HTR-8/SVneo (cell line): Measurements from ENCODE around the gene PRKCH.

Source experiments
- DNase-seq: peaks from one replicate; pipeline ENCODE4 v3.0.0; 2011; ENCODE audit warnings: low spot score, mixed read lengths; ENCODE audit not compliant: insufficient read length
- FAIRE-seq: peaks from 2 replicates; lab custom pipeline; 2011; peaks lifted over from hg19 to GRCh38; lab: Jason Lieb, UNC

The PRKCH gene

GRCh38 chr14:61586544-61587055 lies 265.2 kb downstream of the PRKCH start:
- DNase-seq (peak; percentile 69), FAIRE-seq (no peak)

GRCh38 chr14:61587081-61587713 lies 265.8 kb downstream of the PRKCH start:
- no peak for DNase-seq
- peak; percentile 97 for FAIRE-seq

- FAIRE-seq (peak; percentile 85), DNase-seq (no peak)
Observed at GRCh38 chr14:61588419-61588901, 267.1 kb downstream of the PRKCH start.

- peak; percentile 96 for FAIRE-seq
- DNase-seq, result no peak
Observed at GRCh38 chr14:61589691-61590581, 268.6 kb downstream of the PRKCH start.

GRCh38 chr14:61591862-61592261 lies 270.5 kb downstream of the PRKCH start:
- DNase-seq, result no peak
- no peak for FAIRE-seq

- no peak for DNase-seq
Observed at GRCh38 chr14:61593330-61593729, 272.0 kb downstream of the PRKCH start.

GRCh38 chr14:61596990-61597389 lies 275.6 kb downstream of the PRKCH start:
- DNase-seq, result no peak
- FAIRE-seq, result no peak

More at GRCh38 chr14:61593330-61593729, 272.0 kb downstream of the PRKCH start:
- FAIRE-seq, result no peak

GRCh38 chr14:61598980-61599379 lies 277.6 kb downstream of the PRKCH start:
- FAIRE-seq (peak; percentile 97), DNase-seq (no peak)

- no peak for DNase-seq
- FAIRE-seq, result peak; percentile 28
Observed at GRCh38 chr14:61599942-61600341, 278.6 kb downstream of the PRKCH start.
